D721Med (cell line): ENCODE measurements around the gene TTL.
"Not testable (repeated sequence)": the region's sequence is repeated elsewhere in the genome, so short reads cannot be mapped to it uniquely, and the experiment has no call there.

Experiments used
- DNase-seq: peaks from one replicate; pipeline ENCODE4 v3.0.0; 2011; ENCODE audit warnings: low spot score; ENCODE audit not compliant: insufficient read length
- FAIRE-seq: peaks from 2 replicates; lab custom pipeline; 2011; peaks lifted over from hg19 to GRCh38; lab: Jason Lieb, UNC
- TF ChIP-seq, protein P1 (sequence below): IDR thresholded peaks from 2 replicates; pipeline ENCODE4 v1.5.1; 2012; ENCODE audit warnings: mild to moderate bottlenecking, control low read depth; ENCODE audit not compliant: insufficient read depth; ENCODE audit errors: missing control alignments

Gene TTL

DNA sequence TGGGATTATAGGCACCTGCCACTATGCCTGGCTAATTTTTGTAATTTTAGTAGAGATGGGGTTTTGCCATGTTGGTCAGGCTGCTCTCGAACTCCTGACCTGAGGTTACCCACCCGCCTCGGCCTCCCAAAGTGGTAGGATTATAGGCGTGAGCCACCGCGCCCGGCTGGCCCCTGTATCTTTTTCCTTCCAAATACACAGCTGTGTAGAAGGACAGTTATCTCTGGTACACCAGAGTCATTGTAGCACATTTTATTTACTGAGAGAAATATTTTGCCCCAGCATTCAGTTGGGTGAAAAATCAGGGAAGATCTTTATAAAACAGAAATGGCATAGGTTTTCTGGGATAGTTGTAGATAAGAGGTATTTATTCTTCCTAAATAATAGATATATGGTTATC, 36.9 kb downstream of the TTL start:
- TF ChIP-seq, protein P1, sequence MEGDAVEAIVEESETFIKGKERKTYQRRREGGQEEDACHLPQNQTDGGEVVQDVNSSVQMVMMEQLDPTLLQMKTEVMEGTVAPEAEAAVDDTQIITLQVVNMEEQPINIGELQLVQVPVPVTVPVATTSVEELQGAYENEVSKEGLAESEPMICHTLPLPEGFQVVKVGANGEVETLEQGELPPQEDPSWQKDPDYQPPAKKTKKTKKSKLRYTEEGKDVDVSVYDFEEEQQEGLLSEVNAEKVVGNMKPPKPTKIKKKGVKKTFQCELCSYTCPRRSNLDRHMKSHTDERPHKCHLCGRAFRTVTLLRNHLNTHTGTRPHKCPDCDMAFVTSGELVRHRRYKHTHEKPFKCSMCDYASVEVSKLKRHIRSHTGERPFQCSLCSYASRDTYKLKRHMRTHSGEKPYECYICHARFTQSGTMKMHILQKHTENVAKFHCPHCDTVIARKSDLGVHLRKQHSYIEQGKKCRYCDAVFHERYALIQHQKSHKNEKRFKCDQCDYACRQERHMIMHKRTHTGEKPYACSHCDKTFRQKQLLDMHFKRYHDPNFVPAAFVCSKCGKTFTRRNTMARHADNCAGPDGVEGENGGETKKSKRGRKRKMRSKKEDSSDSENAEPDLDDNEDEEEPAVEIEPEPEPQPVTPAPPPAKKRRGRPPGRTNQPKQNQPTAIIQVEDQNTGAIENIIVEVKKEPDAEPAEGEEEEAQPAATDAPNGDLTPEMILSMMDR = no peak
- DNase-seq (no peak), FAIRE-seq (no peak)

GRCh38 chr2:112519506-112519905, 37.5 kb downstream of the TTL start:
- DNase-seq (no peak), FAIRE-seq (no peak)
- TF ChIP-seq, protein P1 = no peak

GRCh38 chr2:112520234-112520783, 38.4 kb downstream of the TTL start:
- DNase-seq = no peak
- TF ChIP-seq, protein P1 = no peak
- FAIRE-seq = no peak

GRCh38 chr2:112523291-112523777, 41.4 kb downstream of the TTL start:
- FAIRE-seq = no peak
- no peak for DNase-seq
- TF ChIP-seq, protein P1 = no peak

- not testable (repeated sequence) for FAIRE-seq, DNase-seq
Observed at GRCh38 chr2:112524276-112524675, 42.3 kb downstream of the TTL start.

DNA sequence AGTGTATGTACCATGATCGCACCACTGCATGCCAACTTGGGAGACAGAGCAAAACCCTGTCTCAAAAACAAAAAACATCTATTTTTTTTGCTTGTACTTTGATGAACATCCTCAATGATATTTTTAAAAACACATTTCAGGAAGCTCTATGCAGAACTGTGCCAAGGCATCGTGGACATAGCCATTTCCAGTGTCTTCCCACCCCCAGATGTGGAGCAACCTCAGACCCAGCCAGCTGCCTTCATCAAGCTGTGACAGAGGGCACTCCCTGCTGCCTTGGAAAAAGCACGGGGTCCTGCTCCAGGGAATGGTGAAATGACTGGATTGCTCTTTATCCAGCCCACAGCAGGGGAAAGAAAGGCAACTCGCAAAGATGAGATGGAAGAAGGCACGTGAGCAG, 46.6 kb downstream of the TTL start:
- TF ChIP-seq, protein P1 = no peak

GRCh38 chr2:112529757-112530156, 47.8 kb downstream of the TTL start:
- DNase-seq = no peak
- no peak for FAIRE-seq
- TF ChIP-seq, protein P1 = no peak

More for the DNA sequence above, 46.6 kb downstream of the TTL start:
- FAIRE-seq (no peak), DNase-seq (no peak)
